SU-DHL-6 (cell line): ENCODE measurements around the gene CD9.

ENCODE experiments used
- EZH2phosphoT487 ChIP-seq: fragments of 200-600 bp; sonication (generic), shearing (Covaris generic); conservative IDR thresholded peaks from 2 replicates; pipeline ENCODE4 v1.6.1; 2018; ENCODE audit warnings: mild to moderate bottlenecking, antibody characterized with exemption, low read length, moderate library complexity, mixed read lengths
- TF ChIP-seq, protein P1 (sequence below): fragments of 200-600 bp; sonication (generic); IDR thresholded peaks from one replicate; pipeline ENCODE4 v1.5.1; 2017; ENCODE audit warnings: antibody characterized with exemption, mild to moderate bottlenecking, low read length, moderate library complexity; ENCODE audit not compliant: insufficient read depth, poor library complexity, severe bottlenecking

DNA sequence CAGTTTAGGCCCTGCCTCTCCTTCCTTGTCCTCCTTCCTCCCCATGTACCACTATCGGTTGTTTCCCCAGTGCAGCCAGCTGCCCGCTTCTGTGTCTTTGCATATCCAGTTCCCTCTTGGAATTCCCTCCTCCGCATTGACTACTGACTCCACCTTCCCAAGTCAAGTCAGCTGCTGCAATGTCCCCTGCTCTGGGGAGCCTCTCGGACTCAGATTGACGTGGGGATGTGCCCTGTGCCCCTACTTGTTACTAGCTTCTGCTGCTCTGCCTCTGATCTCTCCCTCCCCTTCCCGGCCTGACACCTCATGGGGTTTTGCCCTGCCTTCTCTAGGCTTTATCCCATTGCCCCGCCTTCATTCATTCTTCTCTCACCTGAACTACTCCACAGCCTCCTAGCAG is 2.1 kb upstream of the CD9 start:
- TF ChIP-seq, protein P1, sequence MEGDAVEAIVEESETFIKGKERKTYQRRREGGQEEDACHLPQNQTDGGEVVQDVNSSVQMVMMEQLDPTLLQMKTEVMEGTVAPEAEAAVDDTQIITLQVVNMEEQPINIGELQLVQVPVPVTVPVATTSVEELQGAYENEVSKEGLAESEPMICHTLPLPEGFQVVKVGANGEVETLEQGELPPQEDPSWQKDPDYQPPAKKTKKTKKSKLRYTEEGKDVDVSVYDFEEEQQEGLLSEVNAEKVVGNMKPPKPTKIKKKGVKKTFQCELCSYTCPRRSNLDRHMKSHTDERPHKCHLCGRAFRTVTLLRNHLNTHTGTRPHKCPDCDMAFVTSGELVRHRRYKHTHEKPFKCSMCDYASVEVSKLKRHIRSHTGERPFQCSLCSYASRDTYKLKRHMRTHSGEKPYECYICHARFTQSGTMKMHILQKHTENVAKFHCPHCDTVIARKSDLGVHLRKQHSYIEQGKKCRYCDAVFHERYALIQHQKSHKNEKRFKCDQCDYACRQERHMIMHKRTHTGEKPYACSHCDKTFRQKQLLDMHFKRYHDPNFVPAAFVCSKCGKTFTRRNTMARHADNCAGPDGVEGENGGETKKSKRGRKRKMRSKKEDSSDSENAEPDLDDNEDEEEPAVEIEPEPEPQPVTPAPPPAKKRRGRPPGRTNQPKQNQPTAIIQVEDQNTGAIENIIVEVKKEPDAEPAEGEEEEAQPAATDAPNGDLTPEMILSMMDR: no peak
- no peak for TF ChIP-seq EZH2phosphoT487
